ENCODE results near the gene GGT5.
A peak's percentile ranks its signal among the peaks of the same experiment; 100 is the strongest.
"Not testable (repeated sequence)": the region's sequence is repeated elsewhere in the genome, so short reads cannot be mapped to it uniquely, and the experiment has no call there.

The GGT5 gene, protein sequence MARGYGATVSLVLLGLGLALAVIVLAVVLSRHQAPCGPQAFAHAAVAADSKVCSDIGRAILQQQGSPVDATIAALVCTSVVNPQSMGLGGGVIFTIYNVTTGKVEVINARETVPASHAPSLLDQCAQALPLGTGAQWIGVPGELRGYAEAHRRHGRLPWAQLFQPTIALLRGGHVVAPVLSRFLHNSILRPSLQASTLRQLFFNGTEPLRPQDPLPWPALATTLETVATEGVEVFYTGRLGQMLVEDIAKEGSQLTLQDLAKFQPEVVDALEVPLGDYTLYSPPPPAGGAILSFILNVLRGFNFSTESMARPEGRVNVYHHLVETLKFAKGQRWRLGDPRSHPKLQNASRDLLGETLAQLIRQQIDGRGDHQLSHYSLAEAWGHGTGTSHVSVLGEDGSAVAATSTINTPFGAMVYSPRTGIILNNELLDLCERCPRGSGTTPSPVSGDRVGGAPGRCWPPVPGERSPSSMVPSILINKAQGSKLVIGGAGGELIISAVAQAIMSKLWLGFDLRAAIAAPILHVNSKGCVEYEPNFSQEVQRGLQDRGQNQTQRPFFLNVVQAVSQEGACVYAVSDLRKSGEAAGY

DNA sequence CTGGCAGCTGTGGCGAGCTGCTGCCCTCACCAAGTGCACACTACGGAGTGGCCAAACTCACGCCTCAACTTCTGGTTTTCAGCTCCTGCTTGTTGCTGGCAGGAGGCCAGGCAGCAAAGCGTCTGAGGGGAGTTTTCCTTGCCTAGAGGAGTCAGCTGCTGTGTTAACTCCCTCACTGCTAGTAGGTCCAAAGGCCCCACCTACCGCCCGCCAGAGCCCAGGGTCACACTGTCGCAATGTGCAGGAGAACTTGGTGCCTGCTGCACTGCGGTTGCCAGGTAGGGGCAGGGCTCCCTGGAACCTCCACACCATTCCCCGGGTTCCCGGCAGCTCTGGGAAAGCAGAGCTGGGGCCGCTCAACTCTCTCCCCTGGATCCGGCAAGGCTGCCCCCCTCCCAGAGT lies at the start of gene GGT5:
GGT5 (minus strand) TSS at position 53 of the 402 bp plus-strand sequence. CDS start 357 bp downstream, outside the sequence.
- in situ Hi-C loops (cut with HindIII; ENCODE audit: low sequenced_read_pairs) = not testable (repeated sequence)
- peak within 1 kb of the TSS; percentile 43 for H3K4me3 ChIP-seq (ENCODE audit: low read depth, low read length)
- DNase-seq (ENCODE audit: low read depth, low spot score) = peak; percentile 17

DNA sequence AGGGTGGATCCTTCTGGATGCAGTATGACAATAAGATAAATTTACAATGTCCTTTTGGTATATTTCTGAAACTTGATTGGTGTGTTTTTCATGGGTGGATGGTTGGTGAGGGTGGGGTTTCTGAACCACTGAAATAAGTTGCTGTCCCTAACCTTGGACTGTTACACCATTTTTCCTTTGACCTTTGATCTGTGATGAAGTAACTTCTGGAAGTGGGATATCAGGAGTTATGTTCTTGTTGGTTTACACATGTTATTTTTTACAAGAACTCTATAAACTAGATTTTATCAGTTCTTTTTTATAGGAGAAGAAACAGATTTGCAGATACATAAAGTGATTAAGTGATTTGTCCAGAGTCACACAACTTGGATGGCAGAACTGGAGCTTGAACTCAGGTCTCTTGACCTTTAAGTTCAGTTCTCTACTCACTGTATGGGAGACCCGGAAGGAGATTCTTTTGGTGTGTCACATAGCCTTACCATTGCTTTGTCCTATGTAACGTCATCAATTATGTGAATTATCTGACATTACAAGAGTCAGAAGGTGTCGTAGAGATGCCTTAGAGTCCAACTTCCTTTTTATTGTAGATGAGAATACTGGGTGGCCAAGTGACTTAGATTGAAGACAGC lies 47.4 kb upstream of the GGT5 start:
- DNase-seq (ENCODE audit: low read depth, low spot score); H3K4me3 ChIP-seq (ENCODE audit: low read depth, low read length); in situ Hi-C loops (cut with HindIII; ENCODE audit: low sequenced_read_pairs): not testable (repeated sequence)

DNA sequence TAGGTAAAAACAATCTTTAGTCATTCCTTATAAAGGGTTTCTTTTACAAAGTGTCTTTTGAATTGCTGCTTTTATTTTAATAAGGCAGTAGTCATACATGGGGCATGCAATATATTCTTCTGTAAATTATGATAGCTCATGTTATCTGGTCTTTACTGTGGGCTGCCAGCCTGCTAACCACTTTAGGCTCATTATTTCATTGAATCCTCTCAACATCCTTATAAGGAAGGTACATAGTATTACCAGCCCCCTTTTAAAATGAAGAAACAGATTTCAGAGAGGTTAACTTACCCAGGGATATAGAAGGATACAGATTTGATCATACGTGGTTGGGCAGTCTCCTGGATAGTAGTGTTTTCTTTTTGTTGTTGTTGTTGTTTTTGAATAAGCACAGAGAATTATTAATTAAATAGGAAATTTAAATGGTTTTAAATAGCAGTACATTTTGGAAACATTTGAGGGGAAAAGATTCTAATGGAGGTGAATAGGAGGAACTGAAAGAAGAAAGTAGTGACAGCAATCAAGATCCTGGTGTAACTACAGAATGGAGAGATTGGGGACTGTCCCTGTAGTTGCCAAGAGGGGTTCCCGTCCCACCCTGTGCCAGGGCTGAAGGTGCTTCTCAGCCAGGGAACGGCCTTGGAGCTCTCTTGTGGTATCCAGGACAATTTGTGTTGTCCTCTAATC lies 46.8 kb upstream of the GGT5 start:
- DNase-seq (ENCODE audit: low read depth, low spot score) = no peak
- H3K4me3 ChIP-seq (ENCODE audit: low read depth, low read length) = no peak overlapping the region
- TF ChIP-seq, protein P1, sequence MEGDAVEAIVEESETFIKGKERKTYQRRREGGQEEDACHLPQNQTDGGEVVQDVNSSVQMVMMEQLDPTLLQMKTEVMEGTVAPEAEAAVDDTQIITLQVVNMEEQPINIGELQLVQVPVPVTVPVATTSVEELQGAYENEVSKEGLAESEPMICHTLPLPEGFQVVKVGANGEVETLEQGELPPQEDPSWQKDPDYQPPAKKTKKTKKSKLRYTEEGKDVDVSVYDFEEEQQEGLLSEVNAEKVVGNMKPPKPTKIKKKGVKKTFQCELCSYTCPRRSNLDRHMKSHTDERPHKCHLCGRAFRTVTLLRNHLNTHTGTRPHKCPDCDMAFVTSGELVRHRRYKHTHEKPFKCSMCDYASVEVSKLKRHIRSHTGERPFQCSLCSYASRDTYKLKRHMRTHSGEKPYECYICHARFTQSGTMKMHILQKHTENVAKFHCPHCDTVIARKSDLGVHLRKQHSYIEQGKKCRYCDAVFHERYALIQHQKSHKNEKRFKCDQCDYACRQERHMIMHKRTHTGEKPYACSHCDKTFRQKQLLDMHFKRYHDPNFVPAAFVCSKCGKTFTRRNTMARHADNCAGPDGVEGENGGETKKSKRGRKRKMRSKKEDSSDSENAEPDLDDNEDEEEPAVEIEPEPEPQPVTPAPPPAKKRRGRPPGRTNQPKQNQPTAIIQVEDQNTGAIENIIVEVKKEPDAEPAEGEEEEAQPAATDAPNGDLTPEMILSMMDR (IDR thresholded peaks at IDR 0.05; ENCODE audit: low read depth, low read length) = no peak
- in situ Hi-C loops (cut with HindIII; ENCODE audit: low sequenced_read_pairs) = no loop called here

DNA sequence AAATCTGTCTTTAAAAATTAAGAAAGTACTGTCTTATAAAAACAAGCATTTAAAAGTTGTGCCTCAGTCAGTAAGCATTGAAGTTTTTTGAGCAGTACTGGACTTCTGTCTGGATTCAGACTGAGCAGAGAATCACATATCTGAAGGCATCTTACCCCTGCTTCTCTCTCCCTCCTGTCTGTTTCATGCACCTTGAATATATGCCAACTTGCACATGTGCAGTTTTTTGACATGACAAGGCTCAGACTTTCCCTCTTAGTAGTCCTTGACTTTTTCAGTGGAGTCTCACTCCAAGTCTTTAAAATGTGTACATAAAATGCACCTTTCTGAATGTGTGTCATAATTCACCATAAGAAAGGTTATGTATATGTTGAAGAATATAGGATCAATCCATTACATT lies 45.6 kb upstream of the GGT5 start:
- TF ChIP-seq, protein P1 (IDR thresholded peaks at IDR 0.05; ENCODE audit: low read depth, low read length) = no peak
- in situ Hi-C loops (cut with HindIII; ENCODE audit: low sequenced_read_pairs) = no loop called here
- no peak for DNase-seq (ENCODE audit: low read depth, low spot score)
- no peak overlapping the region for H3K4me3 ChIP-seq (ENCODE audit: low read depth, low read length)

DNA sequence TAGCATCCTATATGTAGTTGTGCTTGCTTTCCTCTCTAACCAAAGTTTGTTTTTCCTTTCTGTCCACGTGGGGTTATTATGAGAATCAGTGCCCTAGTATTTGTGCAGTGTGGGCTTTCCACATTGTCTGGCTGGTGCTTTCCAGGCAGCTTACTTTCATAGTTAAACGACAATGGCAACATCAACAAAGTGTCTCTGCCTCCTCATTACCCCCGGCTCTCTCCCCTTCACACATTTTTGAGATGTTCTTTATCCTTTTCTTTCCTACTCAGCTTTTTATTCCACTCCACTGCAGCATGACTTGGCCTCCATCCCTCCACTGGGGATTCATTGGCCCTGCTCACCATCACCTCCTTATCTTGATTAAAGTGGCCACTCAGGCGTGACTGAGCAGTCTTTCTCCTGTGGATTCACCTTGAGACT lies 44.9 kb upstream of the GGT5 start:
- TF ChIP-seq, protein P1 (IDR thresholded peaks at IDR 0.05; ENCODE audit: low read depth, low read length) = no peak
- H3K4me3 ChIP-seq (ENCODE audit: low read depth, low read length) = no peak overlapping the region
- DNase-seq (ENCODE audit: low read depth, low spot score) = no peak
- in situ Hi-C loops (cut with HindIII; ENCODE audit: low sequenced_read_pairs) = no loop called here

DNA sequence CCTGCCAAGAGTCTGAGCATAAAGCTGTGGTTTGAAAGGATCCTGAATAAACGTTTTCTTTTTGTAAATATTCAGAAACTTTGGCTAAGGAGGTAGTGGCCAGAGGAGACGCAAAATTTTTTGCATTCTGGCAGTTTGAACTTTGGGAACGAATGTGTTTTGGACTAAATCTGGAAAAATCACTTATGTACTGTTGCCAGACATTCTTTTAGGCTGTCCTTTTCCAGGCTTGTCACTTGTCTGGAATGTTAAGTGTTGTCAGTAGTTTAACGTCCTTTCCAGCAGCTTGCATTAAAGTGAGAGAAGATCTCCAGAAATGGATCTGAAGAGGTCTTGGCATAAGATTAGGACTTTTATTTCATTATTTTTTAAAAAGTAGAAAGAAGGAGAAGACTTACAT lies 44.2 kb upstream of the GGT5 start:
- TF ChIP-seq, protein P1 (IDR thresholded peaks at IDR 0.05; ENCODE audit: low read depth, low read length) = no peak
- in situ Hi-C loops (cut with HindIII; ENCODE audit: low sequenced_read_pairs) = no loop called here

DNA sequence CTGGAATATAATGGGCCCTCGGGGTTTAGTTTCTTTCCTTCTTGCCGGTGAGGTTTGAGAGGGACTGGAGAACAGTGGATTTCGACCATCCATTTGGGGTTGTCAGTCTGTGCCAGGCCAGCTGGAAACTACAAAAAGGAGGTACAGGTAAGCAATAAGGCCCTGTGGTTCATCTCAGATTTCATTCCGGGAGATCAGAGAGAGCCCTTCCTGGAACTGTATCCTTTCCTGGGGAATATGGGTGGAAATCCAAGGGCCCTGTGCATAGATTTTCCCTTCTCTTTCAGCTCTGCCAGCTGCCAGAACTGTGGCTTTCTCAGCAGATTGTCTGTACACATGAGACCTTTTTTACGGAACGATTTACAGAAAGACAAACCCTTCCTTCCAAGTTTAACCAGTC lies 42.9 kb upstream of the GGT5 start:
- H3K4me3 ChIP-seq (ENCODE audit: low read depth, low read length); DNase-seq (ENCODE audit: low read depth, low spot score); in situ Hi-C loops (cut with HindIII; ENCODE audit: low sequenced_read_pairs): not testable (repeated sequence)

More for the DNA sequence above, 44.2 kb upstream of the GGT5 start:
- DNase-seq (ENCODE audit: low read depth, low spot score) = peak; percentile 81
- no peak overlapping the region for H3K4me3 ChIP-seq (ENCODE audit: low read depth, low read length)

DNA sequence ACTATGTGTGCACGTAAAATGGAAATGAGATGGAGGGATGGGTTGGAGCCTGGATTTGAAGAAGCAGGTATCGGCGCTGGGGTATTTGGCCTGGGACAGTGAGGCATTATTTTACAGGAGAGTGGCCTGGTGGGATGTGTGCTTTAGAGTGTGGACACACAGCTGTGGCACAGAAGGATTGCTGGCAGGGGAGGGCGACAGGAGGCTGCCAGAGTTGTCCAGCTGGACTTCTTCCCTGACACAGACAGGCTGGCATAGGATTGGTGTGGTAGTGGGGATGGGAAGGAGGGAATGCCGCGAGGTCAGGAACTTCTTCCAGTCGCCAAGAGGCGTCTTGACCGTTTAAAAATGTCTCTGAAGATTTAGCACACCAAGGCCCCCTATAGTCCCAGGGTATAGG lies 42.3 kb upstream of the GGT5 start:
- DNase-seq (ENCODE audit: low read depth, low spot score); in situ Hi-C loops (cut with HindIII; ENCODE audit: low sequenced_read_pairs); H3K4me3 ChIP-seq (ENCODE audit: low read depth, low read length): not testable (repeated sequence)

All from astrocyte of the spinal cord (primary cell).